NB4 (cell line): ENCODE data around the gene GRB10.

ENCODE experiments used
- DNase-seq: peaks from one replicate; pipeline ENCODE4 v3.0.0; 2010; ENCODE audit warnings: low read depth
- H3K4me3 ChIP-seq: one replicate; pipeline ENCODE4 v1.5.1; 2011; ENCODE audit warnings: mild to moderate bottlenecking, low read depth, low read length, moderate library complexity
- MYC ChIP-seq: IDR thresholded peaks from 2 replicates; pipeline ENCODE4 v1.6.1; 2011; ENCODE audit warnings: low read depth, low read length
- POLR2A ChIP-seq: IDR thresholded peaks from 2 replicates; pipeline ENCODE4 v1.6.1; 2011; ENCODE audit warnings: mild to moderate bottlenecking; ENCODE audit not compliant: insufficient read length; ENCODE audit errors: extremely low read depth
- TF ChIP-seq, protein P1 (sequence below): IDR thresholded peaks from one replicate; pipeline ENCODE4 v1.5.1; 2012; ENCODE audit warnings: low read depth, low read length
- TF ChIP-seq, protein P2 (sequence below): IDR thresholded peaks from 2 replicates; pipeline ENCODE4 v1.6.1; 2011; ENCODE audit warnings: low read depth, low read length

The GRB10 gene

DNA sequence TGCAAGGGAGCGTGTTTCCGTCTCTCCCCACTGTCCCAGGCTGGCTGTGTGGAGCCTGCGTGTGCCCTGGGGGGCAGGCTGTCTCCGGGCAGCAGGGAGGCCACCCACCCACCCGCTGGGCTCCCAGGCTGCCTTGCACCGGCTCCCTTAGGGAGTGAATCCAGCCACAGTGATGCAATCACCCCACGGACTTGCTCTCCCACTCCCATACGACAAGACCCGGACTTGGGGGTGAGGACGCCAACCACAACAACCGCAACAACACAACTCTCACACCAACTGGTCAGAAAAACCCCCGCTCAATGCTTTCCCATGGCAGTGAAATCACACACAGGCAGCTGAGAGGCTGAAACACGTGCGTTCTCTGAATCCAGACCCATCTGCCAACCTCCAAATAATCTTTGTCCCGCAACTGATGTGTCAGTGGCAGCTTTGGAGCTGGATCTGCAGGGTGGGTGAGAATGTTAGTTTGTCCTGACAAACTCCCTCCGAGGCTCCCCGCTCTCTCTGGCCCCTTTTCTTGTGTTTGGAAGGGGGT lies 154.8 kb downstream of the GRB10 start:
- TF ChIP-seq, protein P1, sequence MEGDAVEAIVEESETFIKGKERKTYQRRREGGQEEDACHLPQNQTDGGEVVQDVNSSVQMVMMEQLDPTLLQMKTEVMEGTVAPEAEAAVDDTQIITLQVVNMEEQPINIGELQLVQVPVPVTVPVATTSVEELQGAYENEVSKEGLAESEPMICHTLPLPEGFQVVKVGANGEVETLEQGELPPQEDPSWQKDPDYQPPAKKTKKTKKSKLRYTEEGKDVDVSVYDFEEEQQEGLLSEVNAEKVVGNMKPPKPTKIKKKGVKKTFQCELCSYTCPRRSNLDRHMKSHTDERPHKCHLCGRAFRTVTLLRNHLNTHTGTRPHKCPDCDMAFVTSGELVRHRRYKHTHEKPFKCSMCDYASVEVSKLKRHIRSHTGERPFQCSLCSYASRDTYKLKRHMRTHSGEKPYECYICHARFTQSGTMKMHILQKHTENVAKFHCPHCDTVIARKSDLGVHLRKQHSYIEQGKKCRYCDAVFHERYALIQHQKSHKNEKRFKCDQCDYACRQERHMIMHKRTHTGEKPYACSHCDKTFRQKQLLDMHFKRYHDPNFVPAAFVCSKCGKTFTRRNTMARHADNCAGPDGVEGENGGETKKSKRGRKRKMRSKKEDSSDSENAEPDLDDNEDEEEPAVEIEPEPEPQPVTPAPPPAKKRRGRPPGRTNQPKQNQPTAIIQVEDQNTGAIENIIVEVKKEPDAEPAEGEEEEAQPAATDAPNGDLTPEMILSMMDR: no peak
- TF ChIP-seq POLR2A (no peak), MYC (no peak)
- TF ChIP-seq, protein P2, sequence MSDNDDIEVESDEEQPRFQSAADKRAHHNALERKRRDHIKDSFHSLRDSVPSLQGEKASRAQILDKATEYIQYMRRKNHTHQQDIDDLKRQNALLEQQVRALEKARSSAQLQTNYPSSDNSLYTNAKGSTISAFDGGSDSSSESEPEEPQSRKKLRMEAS: peak; percentile 53; the same call in 1 of the 2 replicates
- no peak overlapping the region for H3K4me3 ChIP-seq
- DNase-seq: peak; percentile 90

DNA sequence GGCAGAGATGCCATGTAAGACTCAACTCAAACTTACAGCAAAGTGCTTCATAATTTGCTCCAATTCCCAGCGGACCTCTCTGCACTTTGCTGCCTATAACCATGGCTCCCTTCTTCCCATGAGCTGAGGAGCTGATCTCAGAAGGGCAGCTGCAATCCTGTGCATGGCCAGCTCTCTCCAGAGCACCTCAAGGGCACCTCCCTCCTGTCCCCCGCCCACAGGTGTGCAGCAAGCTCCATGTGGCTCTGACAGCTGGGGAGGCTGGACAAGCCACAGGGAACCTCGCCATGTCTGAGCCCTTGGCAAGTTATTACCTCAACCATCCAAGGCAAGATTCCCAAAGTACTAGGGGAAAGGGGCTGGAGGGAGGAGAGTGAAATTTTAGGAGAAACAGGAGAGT lies 156.4 kb downstream of the GRB10 start:
- no peak for DNase-seq
- H3K4me3 ChIP-seq: no peak overlapping the region
- TF ChIP-seq MYC (no peak), POLR2A (no peak)
- TF ChIP-seq, protein P2: no peak
- TF ChIP-seq, protein P1: no peak

DNA sequence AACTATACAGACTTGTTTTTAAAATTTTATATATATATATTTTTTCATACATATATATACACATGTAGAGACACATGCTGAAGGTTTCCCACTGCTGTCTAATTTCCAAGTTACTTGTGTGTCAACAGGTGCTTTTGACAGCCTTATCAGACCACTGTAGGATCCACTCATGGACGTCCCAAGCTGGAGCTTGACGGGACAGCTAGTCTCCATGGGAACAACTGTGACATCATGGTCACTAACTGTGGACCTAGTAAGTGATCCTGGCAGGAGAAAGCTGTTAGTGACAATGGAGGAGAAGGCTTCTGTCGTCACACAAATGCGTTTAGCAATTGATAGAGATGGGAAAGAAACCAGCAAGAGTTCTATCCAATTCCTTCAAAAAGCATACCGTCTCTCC lies 157.3 kb downstream of the GRB10 start:
- H3K4me3 ChIP-seq: no peak overlapping the region
- TF ChIP-seq, protein P1: no peak
- TF ChIP-seq, protein P2: no peak
- TF ChIP-seq POLR2A: no peak
- no peak for TF ChIP-seq MYC
- no peak for DNase-seq

DNA sequence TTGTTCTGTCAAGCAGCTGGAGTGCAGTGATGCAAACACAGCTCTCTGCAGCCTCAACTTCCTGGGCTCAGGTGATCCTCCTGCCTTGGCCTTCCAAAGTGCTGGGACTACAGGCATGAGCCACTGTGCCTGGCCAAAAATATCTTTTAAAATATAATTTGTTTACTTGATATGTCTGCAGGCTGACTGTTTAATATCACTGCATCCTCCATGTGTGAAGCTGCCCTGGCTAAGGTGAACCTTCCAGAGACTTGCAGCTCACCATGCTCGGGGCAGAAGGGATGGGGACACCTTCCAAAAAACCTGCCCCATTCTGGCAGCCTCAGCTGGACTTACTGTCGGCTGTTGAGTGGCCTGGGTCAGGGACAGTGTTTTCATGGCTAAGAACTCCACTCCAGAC lies 159.9 kb downstream of the GRB10 start:
- TF ChIP-seq POLR2A: no peak
- TF ChIP-seq, protein P2: no peak
- TF ChIP-seq, protein P1: no peak
- no peak for TF ChIP-seq MYC
- no peak for DNase-seq

DNA sequence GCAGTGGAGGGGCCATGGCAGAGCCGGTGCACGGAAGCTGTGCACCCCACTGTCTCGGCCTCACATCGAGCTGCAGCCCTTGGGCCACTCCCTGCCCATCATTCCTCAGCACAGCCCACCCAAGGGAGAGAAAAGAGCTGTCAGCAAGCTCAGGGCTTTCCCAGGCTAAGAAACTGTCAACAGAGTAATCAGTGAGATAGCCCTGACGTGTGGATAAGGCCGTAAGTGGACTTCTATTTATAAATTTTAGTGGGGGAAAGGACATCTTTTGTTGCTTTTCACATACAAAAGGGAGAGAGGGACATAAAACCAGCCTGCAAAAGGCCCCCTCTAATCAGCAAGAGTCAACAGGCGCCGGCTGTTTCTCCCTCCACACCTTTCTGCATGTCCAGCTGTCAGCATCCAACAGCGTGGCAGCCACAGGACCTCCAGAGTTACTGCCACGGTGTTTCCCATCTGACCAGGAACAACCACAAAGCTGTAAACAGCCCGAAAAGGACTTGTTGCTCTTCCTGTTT lies 160.7 kb downstream of the GRB10 start:
- no peak overlapping the region for H3K4me3 ChIP-seq
- DNase-seq: no peak
- TF ChIP-seq POLR2A: no peak
- TF ChIP-seq MYC: no peak
- TF ChIP-seq, protein P2: no peak
- TF ChIP-seq, protein P1: no peak

More for the DNA sequence above, 159.9 kb downstream of the GRB10 start:
- no peak overlapping the region for H3K4me3 ChIP-seq

DNA sequence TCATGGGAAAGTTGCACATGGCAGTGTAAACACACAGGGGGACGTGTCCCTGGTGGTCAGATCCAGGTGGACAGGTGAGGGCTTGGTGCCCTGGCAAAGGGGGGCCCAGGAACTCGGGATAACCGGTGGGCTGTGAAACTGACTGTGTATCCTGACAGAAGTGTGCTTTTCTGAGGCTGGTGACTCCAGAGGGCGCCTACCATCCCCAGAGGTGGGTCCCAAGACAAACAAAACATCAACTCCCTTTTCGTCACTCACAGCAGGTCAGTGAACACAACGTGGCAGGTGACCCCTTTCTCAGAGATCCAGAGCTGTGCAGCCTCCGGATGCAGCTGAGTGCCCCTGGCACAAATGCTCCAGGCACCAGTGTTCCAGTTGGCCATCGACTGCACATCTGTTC lies 161.5 kb downstream of the GRB10 start:
- H3K4me3 ChIP-seq: no peak overlapping the region
- TF ChIP-seq, protein P1: no peak
- no peak for DNase-seq
